Panc1 (cell line): ENCODE data around the gene REN. TPM values are rescaled to one million over a fixed set of nuclear protein-coding genes. Genes with fewer than 3 reads are reported as not detected.

Experiments used
- ATAC-seq: fragments of 200-7000 bp; cut with Tn5 transposase; 2 replicates; pipeline ENCODE4 v1.9.1; 2020; ENCODE audit warnings: mild to moderate bottlenecking, moderate library complexity
- BruUV-seq: library from RNA; stranded (reverse); fragments of 400-500 nt; replicated peaks from 2 replicates; lab custom pipeline; 2021; lab: Mats Ljungman, UMichigan
- CTCF ChIA-PET: fragments of 300-600 bp; sonication (Branson Sonifier 250); formaldehyde crosslinking; loops from one replicate; lab custom pipeline; 2022; ENCODE audit warnings: antibody characterized with exemption; lab: Charles Lee
- POLR2A ChIA-PET: fragments of 300-600 bp; sonication (Branson Sonifier 250); formaldehyde crosslinking; loops from one replicate; lab custom pipeline; 2022; ENCODE audit warnings: antibody characterized with exemption; lab: Charles Lee
- DNase-seq: peaks from one replicate; pipeline ENCODE4 v3.0.0-alpha.2; 2010; ENCODE audit warnings: low read depth, low spot score
- H3K27ac ChIP-seq: 2 replicates; pipeline ENCODE4 v1.5.1; 2011; ENCODE audit warnings: mild to moderate bottlenecking, low read length, inconsistent platforms
- H3K27me3 ChIP-seq: fragments of 200-500 bp; sonication (Bioruptor generic); 2 replicates; pipeline ENCODE4 v1.6.0; 2014; ENCODE audit warnings: low read length, inconsistent platforms; ENCODE audit not compliant: control insufficient read depth, insufficient read depth
- H3K36me3 ChIP-seq: fragments of 200-500 bp; sonication (Bioruptor generic); 2 replicates; pipeline ENCODE4 v1.5.1; 2014; ENCODE audit warnings: inconsistent platforms, mild to moderate bottlenecking, low read length, moderate library complexity; ENCODE audit not compliant: control insufficient read depth, insufficient read depth
- H3K4me1 ChIP-seq: 2 replicates; pipeline ENCODE4 v1.5.1; 2011; ENCODE audit warnings: inconsistent platforms, mild to moderate bottlenecking, low read length, moderate library complexity; ENCODE audit not compliant: control insufficient read depth, insufficient read depth
- H3K4me3 ChIP-seq, 2 experiments: 2 replicates each; pipeline ENCODE4 v1.5.1; 2011 to 2012; ENCODE audit warnings: low read depth in 2 of 2, low read length in 2 of 2, mild to moderate bottlenecking in 2 of 2, inconsistent platforms in 1 of 2, moderate library complexity in 1 of 2
- H3K9me3 ChIP-seq: fragments of 200-500 bp; sonication (Bioruptor generic); 2 replicates; pipeline ENCODE4 v1.5.1; 2014; ENCODE audit warnings: low read depth, mild to moderate bottlenecking, inconsistent platforms, low read length, moderate library complexity; ENCODE audit not compliant: control insufficient read depth, insufficient read depth
- POLR2AphosphoS5 ChIP-seq: IDR thresholded peaks from 2 replicates; pipeline ENCODE4 v1.6.1; 2012; ENCODE audit warnings: mild to moderate bottlenecking, low read depth, low read length, moderate library complexity
- REST ChIP-seq, 2 experiments: IDR thresholded peaks; 2 replicates each; pipeline ENCODE4 v1.6.1; 2011 to 2012; ENCODE audit warnings: low read depth in 2 of 2, control low read depth in 1 of 2, low read length in 1 of 2, mild to moderate bottlenecking in 1 of 2, moderate library complexity in 1 of 2; ENCODE audit not compliant: insufficient read depth in 1 of 2
- SIN3A ChIP-seq: IDR thresholded peaks from 2 replicates; pipeline ENCODE4 v1.6.1; 2012; ENCODE audit warnings: low read depth, mild to moderate bottlenecking, low read length, moderate library complexity, borderline replicate concordance; ENCODE audit not compliant: insufficient read depth
- TCF7L2 ChIP-seq: IDR thresholded peaks from 2 replicates; pipeline ENCODE4 v1.6.1; 2011; ENCODE audit warnings: mild to moderate bottlenecking, low read depth, low read length, inconsistent platforms
- in situ Hi-C: cut with HindIII; loops from 2 replicates; pipeline ENCODE4 v1.10.0; 2016; ENCODE audit warnings: low sequenced_read_pairs, low pct_unique_long_range_greater_than_20kb
- intact Hi-C: fragments of 100-400 bp; cut with micrococcal nuclease; formaldehyde crosslinking; loops from one replicate; pipeline ENCODE4 v1.10.0; 2022; ENCODE audit not compliant: unreplicated experiment
- total RNA-seq: library from RNA; stranded (reverse); gene quantifications from one replicate; pipeline ENCODE4 v1.2.1, GENCODE V29; 2021; ENCODE audit not compliant: unreplicated experiment
- TF ChIP-seq, protein P1 (sequence below): fragments of 450-650 bp; IDR thresholded peaks from 2 replicates; pipeline ENCODE4 v1.5.1; 2017; ENCODE audit warnings: mild to moderate bottlenecking

Gene REN
- total RNA-seq, 1 experiment from 2014 or later: not detected

- in situ Hi-C loops: no loop called here
- no peak for TF ChIP-seq SIN3A
- DNase-seq: no peak
- ChIA-PET CTCF (interaction anchor here (0.5 kb wide), 1 partner anchor 40 kb away, joined by 3 read pairs; the partner anchor contains the start of gene SOX13), POLR2A (no interaction called here)
- H3K27me3 ChIP-seq: no peaks in the 10 kb centered on the region
- H3K9me3 ChIP-seq: no peaks in the 10 kb centered on the region
- H3K36me3 ChIP-seq: no peaks in the 10 kb centered on the region
- no TSS peak for BruUV-seq
- ATAC-seq: no peak
- intact Hi-C loops: no loop called here
- H3K27ac ChIP-seq: no peak overlapping the region
- no peak overlapping the region for H3K4me3 ChIP-seq
- peaks cover 10% of the 10 kb centered on the region for H3K4me1 ChIP-seq
These were observed 53.0 kb downstream of the REN start for GRCh38 chr1:204112876-204113730.

DNA sequence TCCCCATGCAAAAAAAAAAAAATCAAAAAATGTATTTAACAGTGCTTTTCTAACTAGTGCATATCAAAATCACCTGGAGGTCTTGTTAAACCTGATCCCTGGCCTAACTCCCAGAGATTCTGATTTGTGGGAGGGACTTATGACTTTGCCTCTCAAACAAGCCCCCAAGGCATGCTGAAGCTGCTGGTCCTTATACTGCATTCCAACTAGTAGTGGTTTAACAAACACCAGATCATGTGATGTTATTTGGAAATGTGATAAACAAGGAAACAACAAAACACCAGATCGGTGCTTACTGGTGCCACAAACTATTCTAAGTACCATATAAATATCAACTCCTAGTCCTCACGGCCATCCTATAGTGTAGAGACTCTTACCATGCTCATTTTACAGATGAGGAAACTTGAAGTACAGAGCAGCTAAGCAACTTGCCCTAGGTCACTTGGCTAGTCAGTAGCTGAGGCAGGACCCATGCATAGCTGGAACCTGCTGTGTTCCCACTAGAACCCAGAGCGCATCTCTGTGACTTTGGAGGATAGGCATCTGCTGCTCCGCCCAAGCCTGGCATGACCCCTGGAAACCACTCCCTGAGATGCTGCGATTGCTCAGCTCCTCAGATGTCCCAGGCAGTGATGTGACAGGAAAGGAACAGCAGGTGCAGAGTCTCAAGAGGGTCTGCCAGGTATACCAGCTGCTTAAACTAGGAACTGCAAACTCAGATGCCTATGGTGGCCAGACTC lies 55.1 kb downstream of the REN start:
- no peak for DNase-seq
- POLR2A ChIA-PET: no interaction called here
- ATAC-seq: no peak
- Histone ChIP-seq H3K9me3 (no peaks in the 10 kb centered on the region), H3K27me3 (no peaks in the 10 kb centered on the region), H3K27ac (no peak overlapping the region), H3K36me3 (no peaks in the 10 kb centered on the region), H3K4me3 (no peak overlapping the region), H3K4me1 (peaks cover 12% of the 10 kb centered on the region)
- intact Hi-C loops (no loop called here), in situ Hi-C loops (no loop called here)
- CTCF ChIA-PET: no interaction called here
- no TSS peak for BruUV-seq
- TF ChIP-seq REST (IDR thresholded peaks at IDR 0.05; ENCODE audit: insufficient read depth in 1 of 2, low read depth in 2 of 2, low read length in 1 of 2): no peak
- no peak for TF ChIP-seq SIN3A
- no peak for TF ChIP-seq TCF7L2
- TF ChIP-seq POLR2AphosphoS5: no peak
- TF ChIP-seq, protein P1, sequence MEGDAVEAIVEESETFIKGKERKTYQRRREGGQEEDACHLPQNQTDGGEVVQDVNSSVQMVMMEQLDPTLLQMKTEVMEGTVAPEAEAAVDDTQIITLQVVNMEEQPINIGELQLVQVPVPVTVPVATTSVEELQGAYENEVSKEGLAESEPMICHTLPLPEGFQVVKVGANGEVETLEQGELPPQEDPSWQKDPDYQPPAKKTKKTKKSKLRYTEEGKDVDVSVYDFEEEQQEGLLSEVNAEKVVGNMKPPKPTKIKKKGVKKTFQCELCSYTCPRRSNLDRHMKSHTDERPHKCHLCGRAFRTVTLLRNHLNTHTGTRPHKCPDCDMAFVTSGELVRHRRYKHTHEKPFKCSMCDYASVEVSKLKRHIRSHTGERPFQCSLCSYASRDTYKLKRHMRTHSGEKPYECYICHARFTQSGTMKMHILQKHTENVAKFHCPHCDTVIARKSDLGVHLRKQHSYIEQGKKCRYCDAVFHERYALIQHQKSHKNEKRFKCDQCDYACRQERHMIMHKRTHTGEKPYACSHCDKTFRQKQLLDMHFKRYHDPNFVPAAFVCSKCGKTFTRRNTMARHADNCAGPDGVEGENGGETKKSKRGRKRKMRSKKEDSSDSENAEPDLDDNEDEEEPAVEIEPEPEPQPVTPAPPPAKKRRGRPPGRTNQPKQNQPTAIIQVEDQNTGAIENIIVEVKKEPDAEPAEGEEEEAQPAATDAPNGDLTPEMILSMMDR: no peak
